Right ventricle myocardium superior (tissue), 1 donor: ENCODE results near the gene PKD1L1. TPM values are rescaled to one million over a fixed set of nuclear protein-coding genes. Genes with fewer than 3 reads are reported as not detected.
"Not testable (repeated sequence)": the region's sequence is repeated elsewhere in the genome, so short reads cannot be mapped to it uniquely, and the experiment has no call there.

Experiments used
- ATAC-seq: fragments of 200-7000 bp; cut with Tn5 transposase; one replicate; pipeline ENCODE4 v1.9.1; 2020; ENCODE audit warnings: mild to moderate bottlenecking; ENCODE audit not compliant: poor library complexity
- DNase-seq: peaks from one replicate; pipeline ENCODE4 v3.0.0-alpha.2; 2020
- intact Hi-C: fragments of 100-400 bp; cut with DNase I; formaldehyde crosslinking; loops from one replicate; pipeline ENCODE4 v1.11.2; 2022
- total RNA-seq: library from RNA; stranded (reverse); fragmentation: NEBNext Ultra II Directional; extraction: Animal tissue kit (Norgen Biotek cat#: 25700); gene quantifications from one replicate; pipeline ENCODE4 v1.2.1, GENCODE V29; 2021
- donor health status: DM: no; HTN: yes; CAD: no; lungs with severe emphysema.

The PKD1L1 gene
- total RNA-seq, 1 donor from 2014 or later, result 1.9 TPM

DNA sequence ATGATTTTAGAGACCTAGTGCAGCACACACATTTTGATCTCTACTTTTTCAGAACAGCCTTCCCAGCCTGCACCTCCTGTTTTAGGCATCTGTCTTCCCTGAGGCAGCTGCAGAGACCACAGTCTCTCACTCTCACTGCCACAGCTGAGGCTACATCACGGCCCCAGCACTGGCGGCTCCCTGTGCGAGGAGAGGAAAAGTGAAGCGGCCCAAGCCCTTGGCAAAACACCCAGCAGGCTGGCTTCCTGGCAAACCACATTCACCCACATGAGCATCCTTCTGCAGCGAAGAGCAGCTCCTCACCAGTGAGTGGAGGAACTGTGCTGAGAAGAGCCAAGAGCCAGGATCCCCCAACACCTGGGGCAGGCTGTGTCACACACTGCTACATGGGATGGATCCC, 17.2 kb upstream of the PKD1L1 start:
- intact Hi-C loops, result no loop called here

DNA sequence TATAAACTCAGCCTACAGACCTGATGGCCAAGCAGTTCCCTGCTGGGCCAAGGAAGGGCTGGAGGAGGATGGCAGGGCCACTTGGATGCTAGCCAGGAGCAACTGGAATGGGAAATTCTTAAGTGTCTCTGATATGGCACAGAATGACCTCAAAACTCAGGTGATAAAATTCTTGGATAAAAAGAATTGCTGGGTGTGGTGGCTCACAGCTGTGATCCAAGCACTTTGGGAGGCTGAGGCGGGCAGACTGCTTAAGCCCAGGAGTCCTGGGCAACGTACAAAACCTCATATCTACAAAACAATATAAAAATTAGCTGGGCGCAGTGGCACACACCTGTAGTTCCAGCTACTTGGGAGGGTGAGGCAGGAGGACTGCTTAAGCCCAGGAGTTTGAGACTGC, 14.0 kb upstream of the PKD1L1 start:
- DNase-seq (no peak), ATAC-seq (no peak)
- intact Hi-C loops, result no loop called here

More for the DNA sequence above, 17.2 kb upstream of the PKD1L1 start:
- DNase-seq (no peak), ATAC-seq (no peak)

DNA sequence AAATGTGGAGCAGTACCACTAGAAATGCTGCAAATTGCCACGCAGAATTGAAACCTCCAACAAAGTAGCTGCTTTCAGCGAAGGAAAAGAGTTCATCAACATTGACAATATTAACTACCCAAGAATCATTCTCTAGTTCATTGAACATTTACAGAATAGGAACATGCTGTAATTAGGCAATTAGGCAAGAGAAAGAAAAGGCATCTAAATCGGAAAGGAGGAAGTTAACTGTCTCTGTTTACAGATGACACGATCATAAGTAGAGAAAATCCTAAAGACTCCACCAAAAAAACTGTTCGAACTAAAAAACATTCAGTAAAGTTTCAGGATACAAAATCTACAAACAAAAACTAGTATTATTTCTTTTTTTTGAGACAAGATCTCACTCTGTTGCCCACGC, 8.9 kb upstream of the PKD1L1 start:
- intact Hi-C loops, result no loop called here
- DNase-seq, result no peak
- ATAC-seq, result no peak

DNA sequence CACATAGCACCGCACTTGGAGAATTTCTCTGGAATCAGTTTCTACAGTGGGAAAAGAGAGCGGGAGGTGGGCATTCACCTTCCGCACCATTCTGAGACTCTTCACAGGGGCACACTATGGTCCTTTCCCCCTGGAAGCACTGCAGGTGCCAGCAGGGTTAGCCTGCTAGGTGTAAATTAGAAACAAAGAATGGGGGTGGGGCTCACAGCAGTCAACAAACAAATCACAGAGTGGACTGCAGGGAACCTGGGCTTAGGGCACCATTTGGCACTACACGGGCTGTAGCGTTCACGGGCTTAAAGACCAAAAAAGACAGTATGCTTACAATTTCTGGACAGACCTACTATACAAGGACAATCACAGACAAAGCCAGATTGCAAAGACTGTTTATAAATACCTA, 8.0 kb upstream of the PKD1L1 start:
- DNase-seq, result no peak
- ATAC-seq, result no peak
- intact Hi-C loops, result no loop called here

DNA sequence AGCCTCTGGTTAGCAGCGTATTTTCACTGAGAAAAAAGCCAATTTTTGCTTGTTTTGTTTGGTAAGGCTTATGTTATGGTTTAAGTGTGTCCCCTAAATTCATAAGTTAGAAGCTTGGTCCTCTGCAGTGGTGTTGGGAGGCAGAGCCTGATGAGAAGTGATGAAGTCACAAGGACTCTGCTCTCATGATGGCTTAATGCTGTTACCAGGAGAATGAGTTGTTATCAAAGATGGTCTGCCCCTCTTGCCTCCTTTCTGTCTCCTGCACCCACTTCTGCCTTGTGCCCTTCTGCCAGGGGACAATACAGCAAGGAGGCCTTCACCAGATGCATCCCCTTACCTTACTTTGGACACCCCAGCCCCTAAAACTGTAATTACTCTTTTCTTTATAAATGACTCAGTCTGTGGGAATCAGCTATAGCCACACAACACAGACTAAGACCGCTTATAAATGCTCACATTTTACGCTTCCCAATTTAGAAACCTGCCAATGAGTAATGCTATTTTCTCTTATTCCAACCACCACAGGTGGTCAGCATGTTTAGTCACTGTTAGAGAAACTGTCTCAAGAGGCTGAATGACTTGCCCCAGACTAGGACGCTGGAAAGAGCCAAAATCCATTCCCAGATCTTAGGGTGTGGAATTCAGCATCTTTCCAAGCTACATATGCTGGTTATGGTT, 6.1 kb upstream of the PKD1L1 start:
- intact Hi-C loops, result no loop called here
- no peak for ATAC-seq
- no peak for DNase-seq

DNA sequence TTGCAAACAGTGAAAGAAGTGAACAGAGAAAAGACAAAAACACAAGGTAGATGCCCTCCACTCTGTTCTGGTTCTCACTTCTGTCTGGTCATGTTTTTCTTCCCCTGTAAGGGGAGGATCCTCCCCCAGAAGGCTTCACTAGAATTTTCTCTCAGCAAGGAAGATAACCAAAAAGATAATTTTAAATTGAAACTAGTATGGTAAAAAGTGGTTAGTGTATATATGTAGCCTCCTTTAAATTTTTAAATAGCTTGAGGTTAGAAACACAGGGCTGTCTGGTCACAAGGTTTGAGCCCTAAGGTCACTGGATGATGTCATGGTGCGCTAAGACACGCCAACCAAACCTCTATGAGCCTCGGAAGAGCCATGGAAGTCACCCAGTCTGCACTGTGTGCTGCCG, 5.6 kb upstream of the PKD1L1 start:
- intact Hi-C loops, result no loop called here
- DNase-seq (no peak), ATAC-seq (no peak)

DNA sequence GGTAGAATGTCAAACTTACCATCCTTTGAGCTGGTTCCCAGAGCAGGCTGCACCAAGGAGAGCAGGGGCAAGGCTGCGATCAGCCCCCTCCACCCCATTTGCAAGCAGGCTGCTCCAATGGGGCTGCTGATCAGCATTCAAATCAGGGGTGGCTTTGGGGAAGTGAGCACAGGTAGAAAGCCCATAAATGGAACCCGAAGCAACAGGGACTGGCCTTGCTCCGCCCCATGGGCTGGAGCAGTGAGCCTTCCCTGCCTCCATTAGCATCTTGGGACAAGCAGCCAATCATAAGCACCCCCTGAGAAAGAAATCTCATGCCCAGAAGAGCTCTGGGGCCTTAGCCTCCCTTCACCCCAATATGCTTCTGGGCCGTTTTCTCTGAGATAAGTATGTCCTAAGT, 4.0 kb upstream of the PKD1L1 start:
- intact Hi-C loops, result no loop called here
- no peak for DNase-seq
- ATAC-seq, result no peak

DNA sequence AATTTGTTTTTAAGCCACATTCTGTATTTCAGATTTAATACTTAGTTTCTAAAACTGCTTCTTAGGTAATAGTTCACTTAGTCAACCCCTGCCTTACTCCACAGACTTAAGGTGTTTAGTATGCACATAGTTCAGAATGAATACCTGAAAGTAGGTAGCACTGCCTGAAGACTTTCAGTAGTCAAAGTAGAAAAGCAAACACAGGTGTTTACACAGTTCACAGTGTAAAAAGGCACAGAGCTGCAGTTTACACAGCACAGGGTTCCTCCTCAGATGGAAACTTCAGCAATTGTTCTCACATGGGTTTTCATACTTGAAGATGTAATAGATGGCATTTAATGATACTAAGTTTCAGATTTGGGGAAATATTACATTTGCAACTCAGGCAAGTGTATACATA, 3.1 kb upstream of the PKD1L1 start:
- DNase-seq, result no peak
- intact Hi-C loops, result no loop called here
- ATAC-seq, result no peak

DNA sequence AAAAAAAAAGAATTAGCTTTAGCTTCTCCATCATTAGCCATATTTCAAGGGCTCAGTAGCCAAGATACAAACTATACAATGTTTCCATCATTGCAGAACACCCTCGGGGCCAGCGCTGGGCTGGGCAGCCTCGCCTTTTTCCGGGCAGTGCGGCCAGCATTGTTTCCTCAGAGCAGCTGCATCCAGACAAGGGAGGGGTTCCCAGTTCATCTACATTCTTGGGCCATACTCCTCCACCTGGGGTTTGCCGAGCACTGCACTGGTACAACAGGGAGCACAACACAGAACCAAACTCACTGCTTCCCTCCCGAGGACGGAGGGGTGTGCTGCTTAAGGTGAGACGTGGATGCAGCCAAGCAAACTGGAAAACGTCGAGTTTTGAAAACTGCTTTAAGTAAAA, 2.4 kb upstream of the PKD1L1 start:
- peak; percentile 65 for ATAC-seq
- peak; percentile 66 for DNase-seq
- intact Hi-C loops, result no loop called here

DNA sequence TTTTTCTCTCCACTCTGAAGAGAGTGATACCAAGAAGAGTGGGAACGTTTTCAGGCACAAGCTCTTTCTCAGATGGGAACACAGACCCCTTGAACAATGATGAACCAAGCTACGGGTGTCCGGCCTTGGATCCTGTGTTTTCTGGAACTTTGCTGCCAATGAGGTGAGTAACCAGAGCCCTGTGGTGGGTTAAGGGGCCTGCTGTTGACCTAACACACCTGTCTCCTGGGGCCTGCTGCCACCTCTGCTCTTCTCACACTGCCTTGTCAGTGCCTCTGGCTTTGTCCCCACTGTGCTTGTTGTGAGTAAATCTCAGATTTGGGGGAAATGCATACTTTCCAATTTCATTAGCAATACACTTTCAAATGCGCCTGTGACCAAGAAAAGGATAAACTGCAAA, 1.4 kb upstream of the PKD1L1 start:
- DNase-seq (no peak), ATAC-seq (no peak)
- intact Hi-C loops, result loop anchor here (5.0 kb wide), 1 partner anchor 163 kb away; no protein-coding TSS in a partner anchor

DNA sequence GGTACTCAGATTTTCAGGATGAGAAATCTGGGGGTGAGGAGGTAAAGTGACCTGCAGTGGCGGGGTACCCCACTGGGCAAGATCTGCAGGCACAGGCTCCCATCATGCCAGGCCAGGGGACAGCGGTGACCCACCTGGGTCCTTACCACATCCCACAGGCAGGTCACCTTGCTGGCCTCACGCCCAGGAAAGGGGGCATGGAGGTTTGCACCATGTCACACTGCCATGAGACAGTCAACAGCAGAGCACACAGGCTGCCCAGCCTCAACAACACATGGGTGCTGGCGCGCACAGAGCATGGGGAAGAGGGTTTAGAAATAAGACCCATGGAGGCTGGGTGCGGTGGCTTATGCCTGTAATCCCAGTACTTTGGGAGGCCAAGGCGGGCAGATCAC, 914 bp downstream of the PKD1L1 start:
- ATAC-seq, result no peak
- intact Hi-C loops, result loop anchor here (5.0 kb wide), 1 partner anchor 165 kb away; no protein-coding TSS in a partner anchor
- DNase-seq, result no peak

DNA sequence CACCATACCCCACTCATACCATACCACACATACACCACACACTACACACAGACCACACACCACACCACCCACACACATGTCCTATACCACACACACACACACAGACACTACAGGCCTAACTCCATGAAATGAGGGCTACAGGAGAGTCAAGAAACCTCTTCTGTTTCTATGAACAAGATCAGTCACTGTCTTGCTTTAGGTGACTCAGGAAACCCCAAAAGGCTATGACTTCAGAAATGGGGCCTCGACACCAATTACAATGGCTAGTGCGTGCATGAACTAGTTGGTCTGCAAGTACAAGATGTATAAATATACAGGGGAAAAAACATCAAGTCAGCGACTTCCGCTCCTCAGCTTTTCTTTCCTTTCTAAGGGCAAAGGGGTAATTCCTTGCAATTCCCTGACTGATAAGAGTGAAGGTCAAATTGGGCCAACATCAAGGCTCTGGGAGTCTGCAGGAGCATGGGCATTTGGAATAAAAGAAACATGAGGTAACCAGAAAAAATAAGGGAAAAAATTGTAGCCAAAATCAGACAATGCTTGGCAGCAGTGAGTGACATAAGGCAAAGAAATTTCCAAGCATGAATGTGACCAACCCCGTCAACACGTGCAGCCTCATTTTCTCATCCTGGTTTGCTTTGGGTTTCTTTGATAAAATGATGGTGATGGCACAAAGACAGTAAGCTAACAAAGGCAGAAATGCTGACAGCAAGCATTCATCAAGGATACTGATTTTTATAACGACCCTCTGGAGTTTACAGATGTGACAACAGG, 1.5 kb downstream of the PKD1L1 start:
- DNase-seq (no peak), ATAC-seq (no peak)
- intact Hi-C loops, result loop anchor here (5.0 kb wide), 1 partner anchor 166 kb away; no protein-coding TSS in a partner anchor

DNA sequence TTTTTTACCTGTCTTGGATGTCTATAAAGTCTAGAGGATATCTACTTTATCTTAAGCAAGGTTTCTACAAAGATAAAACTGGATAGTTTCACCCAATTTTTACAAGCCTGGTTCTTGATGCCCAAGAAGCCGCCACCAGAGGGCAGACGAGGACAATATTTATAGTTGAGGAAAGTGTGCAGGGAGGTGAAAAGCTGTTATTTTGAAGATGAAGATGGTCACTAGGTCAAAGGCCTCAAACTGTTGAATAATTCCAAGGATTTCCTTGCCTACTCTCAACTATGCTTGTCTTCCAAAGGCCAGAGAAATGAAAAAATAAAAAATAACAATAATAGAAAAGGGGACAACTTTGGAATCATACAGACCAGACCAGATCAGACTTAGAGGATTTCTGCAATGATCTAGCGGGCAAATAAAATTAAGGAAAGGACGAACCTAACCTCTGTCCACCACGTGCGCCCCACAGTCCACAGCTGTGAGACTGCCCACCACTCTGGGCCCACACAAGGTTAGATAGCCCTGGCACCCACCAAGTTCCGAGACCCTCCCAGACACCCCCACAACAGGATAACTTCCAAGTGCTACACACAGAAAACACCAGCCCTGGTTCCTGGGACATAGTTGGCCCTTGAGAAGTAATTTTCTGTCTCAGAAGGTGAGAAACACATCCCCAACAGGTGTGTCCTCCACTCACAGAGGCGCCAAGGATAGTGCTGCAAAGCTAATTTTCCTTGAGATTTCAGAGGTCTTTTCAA, 2.8 kb downstream of the PKD1L1 start:
- intact Hi-C loops, result loop anchor here (5.0 kb wide), 1 partner anchor 167 kb away; no protein-coding TSS in a partner anchor
- DNase-seq (peak; percentile 91), ATAC-seq (peak; percentile 40)

DNA sequence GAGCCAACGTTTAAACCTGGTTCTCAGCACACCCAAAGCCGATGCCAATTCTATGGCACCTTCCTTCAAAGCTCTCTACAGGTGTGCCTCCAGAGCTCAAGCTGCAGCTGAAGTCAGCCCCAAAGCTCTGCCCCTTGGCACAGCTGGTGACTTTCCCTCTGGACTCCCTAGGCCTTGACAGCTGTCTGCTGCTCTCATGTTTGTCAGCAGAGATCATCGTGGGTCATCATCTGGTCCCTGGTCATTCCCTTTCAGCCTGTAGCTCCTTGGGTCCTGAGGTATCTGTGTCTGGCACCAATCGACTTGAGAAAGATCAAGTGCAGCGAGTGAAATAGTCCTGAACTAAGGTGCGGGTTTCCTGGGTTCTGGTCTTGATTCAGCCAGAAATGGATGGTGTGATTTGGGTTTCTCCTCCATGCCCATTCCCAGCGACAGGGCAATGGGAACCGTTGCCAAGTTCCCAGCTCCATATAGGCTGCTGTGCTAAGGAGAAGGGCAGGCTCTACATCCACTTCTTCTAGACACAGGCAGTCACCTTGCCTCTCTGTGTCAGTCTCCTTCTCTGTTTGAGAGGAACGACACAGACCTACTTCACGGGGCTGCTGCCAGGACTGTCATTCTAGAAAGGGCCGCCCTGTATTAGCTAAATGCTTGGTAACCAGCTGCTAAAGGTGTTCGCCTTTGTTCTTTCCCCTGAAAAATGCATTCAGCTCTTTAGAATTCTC, 3.6 kb downstream of the PKD1L1 start:
- intact Hi-C loops, result loop anchor here (5.0 kb wide), 1 partner anchor 168 kb away; no protein-coding TSS in a partner anchor

DNA sequence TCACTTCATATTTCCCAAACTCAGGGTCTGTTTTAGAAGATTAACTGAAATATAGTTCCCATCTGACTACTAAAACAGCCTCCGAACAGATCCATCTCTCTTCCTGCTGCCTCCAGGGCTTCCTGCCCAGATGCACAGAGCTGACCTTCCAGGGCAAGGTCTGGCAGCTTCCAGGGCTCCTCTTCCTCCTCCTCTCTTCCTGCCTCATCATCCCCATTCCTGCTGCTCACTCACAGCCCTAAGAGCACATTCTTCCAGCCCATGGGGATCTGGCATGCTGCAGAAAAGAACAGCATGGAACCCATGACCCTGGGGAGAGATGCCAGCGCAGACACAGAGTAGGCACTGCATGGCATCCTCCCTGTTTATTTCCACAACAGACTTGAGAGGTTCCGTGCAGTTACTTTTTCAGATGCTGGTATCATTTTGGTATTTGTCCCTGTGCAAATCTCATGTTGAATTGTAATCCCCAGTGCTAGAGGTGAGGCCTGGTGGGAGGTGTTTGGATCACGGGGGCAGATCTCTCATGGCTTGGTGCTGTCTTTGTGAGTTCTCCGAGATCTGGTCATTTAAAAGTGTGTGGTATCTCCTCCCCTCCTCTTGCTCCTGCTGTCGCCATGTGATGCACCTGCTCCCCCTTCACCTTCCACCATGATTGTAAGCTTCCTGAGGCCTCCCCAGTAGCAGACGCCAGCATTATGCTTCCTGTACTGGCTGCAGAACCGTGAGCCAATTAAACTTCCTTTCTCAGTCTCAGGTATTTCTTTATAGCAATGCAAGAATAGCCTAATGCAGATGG, 4.4 kb downstream of the PKD1L1 start:
- DNase-seq (no peak), ATAC-seq (no peak)
- intact Hi-C loops, result no loop called here

More for the DNA sequence above, 3.6 kb downstream of the PKD1L1 start:
- ATAC-seq (no peak), DNase-seq (no peak)

DNA sequence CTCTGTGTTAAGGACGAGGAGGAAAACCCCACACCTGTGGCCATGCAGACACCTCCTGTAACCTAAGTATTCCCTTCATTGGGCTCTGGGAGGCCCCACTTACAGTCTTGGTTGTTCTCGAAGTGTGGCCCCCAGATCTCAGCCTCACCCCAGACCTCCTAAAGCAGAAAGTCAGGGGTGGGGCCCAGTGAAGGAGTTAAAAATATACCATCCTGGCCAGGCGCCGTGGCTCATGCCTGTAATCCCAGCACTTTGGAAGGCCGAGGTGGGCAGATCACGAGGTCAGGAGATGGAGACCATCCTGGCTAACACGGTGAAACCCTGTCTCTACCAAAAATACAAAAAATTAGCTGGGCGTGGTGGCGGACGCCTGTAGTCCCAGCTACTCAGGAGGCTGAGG, 5.6 kb downstream of the PKD1L1 start:
- intact Hi-C loops, ATAC-seq, DNase-seq: not testable (repeated sequence)

DNA sequence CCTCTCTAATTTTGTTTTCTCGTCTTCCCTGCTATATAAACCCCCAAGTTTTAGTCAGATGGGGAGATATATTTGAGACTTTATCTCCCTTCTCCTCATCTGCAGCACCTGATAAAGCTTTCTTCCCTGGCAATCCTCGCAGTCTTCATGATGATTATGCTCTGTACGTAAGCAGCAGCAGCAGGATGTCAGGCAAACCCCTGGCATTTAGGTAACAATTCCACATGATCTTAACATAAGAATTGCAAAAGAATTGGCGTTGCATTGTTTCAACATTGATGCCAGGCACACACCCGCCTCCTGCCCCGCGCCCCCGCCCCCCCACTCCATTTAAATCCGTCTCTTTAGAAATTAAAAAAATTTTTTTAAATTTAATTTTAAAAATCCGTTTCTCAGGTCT, 6.1 kb downstream of the PKD1L1 start:
- ATAC-seq (no peak), DNase-seq (no peak)
- intact Hi-C loops, result no loop called here
